Measurements from ENCODE around the gene CRY1. TPM values are rescaled to one million over a fixed set of nuclear protein-coding genes. Genes with fewer than 3 reads are reported as not detected.

CRY1 gene
- total RNA-seq, 4 donors from 2014 or later, result 11.1 to 22.7 (median 11.7) TPM

- intact Hi-C loops (cut with DNase I; ENCODE audit: low total_unique reads) (no loop called here), in situ Hi-C loops (cut with MboI; ENCODE audit: low sequenced_read_pairs in 4 of 4) (no loop called here)
- H3K4me1 ChIP-seq, result no peaks in the 10 kb centered on the region
- no peak for DNase-seq
- TF ChIP-seq POLR2A (IDR thresholded peaks at IDR 0.05) (no peak), CTCF (IDR thresholded peaks at IDR 0.05 in 4 of 5, conservative IDR thresholded peaks at IDR 0.05 in 1 of 5) (no peak)
- H3K27me3 ChIP-seq, result no peaks in the 10 kb centered on the region
- no peaks in the 10 kb centered on the region for H3K9me3 ChIP-seq
- ATAC-seq, result no peak
- H3K27ac ChIP-seq, result no peak overlapping the region
- H3K36me3 ChIP-seq, result no peaks in the 10 kb centered on the region
- H3K4me3 ChIP-seq, result no peak overlapping the region
Measured at GRCh38 chr12:107042801-107043200, 50.5 kb downstream of the CRY1 start.

GRCh38 chr12:107035733-107036132 is 57.6 kb downstream of the CRY1 start:
- in situ Hi-C loops (cut with MboI; ENCODE audit: low sequenced_read_pairs in 4 of 4) (no loop called here), intact Hi-C loops (cut with DNase I; ENCODE audit: low total_unique reads) (no loop called here)
- TF ChIP-seq CTCF (IDR thresholded peaks at IDR 0.05 in 4 of 5, conservative IDR thresholded peaks at IDR 0.05 in 1 of 5) (no peak), POLR2A (IDR thresholded peaks at IDR 0.05) (no peak)
- no peak overlapping the region for H3K27ac ChIP-seq
- no peaks in the 10 kb centered on the region for H3K27me3 ChIP-seq
- no peak for DNase-seq
- peaks cover 22 to 25% of the 10 kb centered on the region in 2 donors for H3K4me1 ChIP-seq
- ATAC-seq, result no peak
- no peak overlapping the region for H3K4me3 ChIP-seq
- H3K36me3 ChIP-seq, result no peaks in the 10 kb centered on the region
- no peaks in the 10 kb centered on the region for H3K9me3 ChIP-seq

- no peaks in the 10 kb centered on the region for H3K9me3 ChIP-seq
- TF ChIP-seq POLR2A (IDR thresholded peaks at IDR 0.05) (no peak), CTCF (IDR thresholded peaks at IDR 0.05 in 4 of 5, conservative IDR thresholded peaks at IDR 0.05 in 1 of 5) (no peak)
- H3K4me3 ChIP-seq, result no peak overlapping the region
- in situ Hi-C loops (cut with MboI; ENCODE audit: low sequenced_read_pairs in 4 of 4) (no loop called here), intact Hi-C loops (cut with DNase I; ENCODE audit: low total_unique reads) (no loop called here)
- ATAC-seq (no peak), DNase-seq (no peak)
- no peaks in the 10 kb centered on the region for H3K36me3 ChIP-seq
- no peaks in the 10 kb centered on the region for H3K27me3 ChIP-seq
- no peak overlapping the region for H3K27ac ChIP-seq
- peaks cover 31 to 38% of the 10 kb centered on the region in 2 donors for H3K4me1 ChIP-seq
Measured at GRCh38 chr12:107033758-107034739, 59.3 kb downstream of the CRY1 start.

- intact Hi-C loops (cut with DNase I; ENCODE audit: low total_unique reads), result no loop called here
- Histone ChIP-seq H3K9me3 (no peaks in the 10 kb centered on the region), H3K4me1 (peaks cover 46 to 56% of the 10 kb centered on the region in 2 donors)
Measured at GRCh38 chr12:107032266-107032665, 61.1 kb downstream of the CRY1 start.

More at GRCh38 chr12:107032266-107032665, 61.1 kb downstream of the CRY1 start:
- no peak overlapping the region for H3K27ac ChIP-seq
- TF ChIP-seq POLR2A (IDR thresholded peaks at IDR 0.05), result no peak
- no peak for TF ChIP-seq CTCF (IDR thresholded peaks at IDR 0.05 in 4 of 5, conservative IDR thresholded peaks at IDR 0.05 in 1 of 5)
- H3K36me3 ChIP-seq, result no peaks in the 10 kb centered on the region
- no peaks in the 10 kb centered on the region for H3K27me3 ChIP-seq
- H3K4me3 ChIP-seq, result no peak overlapping the region
- in situ Hi-C loops (cut with MboI; ENCODE audit: low sequenced_read_pairs in 4 of 4), result no loop called here
- ATAC-seq (no peak), DNase-seq (no peak)

All from gastrocnemius medialis (tissue), 4 donors.